Fibroblast of skin of scalp (primary cell): ENCODE results near the gene ELP5.
"Not testable (repeated sequence)": the region's sequence is repeated elsewhere in the genome, so short reads cannot be mapped to it uniquely, and the experiment has no call there.

Experiments
- DNase-seq: peaks from one replicate; pipeline ENCODE4 v3.0.0-alpha.2; 2013

Gene ELP5

DNA sequence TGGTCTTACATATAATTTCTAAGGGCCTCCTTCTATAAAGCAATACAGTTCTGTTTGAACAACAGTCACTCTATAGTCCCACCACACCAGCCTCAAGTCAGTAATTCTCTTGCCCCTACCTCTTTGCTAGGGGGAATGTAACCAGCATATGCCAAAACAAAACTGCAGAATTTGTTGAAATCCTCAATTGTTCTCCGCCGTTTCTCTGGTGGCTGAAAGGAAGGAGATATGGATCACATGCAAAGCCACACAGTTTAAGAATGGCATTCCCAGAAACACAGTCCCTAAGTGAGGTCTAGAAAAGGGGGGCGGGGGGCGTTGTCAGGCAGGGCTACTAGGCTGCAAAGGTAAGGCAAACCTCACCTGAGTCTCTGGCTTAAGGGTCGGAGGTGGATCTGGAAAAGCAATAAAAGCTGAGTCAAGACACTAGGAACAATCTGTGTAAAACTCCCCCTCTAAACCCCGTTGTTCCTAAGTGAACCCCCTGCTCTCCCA is 14.7 kb upstream of the ELP5 start:
- DNase-seq: no peak

DNA sequence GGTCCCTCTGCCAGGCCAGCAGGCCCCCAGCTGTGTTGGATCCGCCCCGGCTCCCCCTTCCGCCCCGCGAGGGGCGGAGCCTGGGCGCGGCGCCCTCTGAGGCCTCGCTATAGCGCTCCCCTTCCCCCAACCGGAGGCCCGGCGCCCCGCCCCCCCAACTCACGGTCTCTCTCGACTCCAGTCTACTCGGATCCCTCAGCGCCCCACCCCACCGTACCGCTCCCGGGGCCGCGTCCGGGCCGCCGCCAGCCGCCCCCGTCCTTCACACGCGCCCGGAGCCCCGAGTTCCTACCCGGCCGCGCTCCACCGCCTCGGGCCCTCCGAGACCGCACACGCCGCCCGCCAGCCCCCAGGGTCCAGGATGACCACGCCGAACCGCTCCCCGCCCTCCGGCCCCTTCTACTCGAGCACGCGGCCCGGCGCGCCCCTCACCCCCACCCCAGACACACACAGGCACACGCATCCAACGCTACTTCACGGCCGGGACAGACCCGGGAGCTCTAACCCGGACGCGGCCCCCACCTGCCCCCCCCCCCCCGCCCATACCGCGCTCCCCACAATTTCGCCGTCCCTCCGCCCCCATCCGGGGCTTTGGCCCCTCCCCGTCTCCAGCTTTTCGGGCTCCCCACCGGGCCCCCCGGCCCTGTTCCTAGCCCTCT is 14.1 kb upstream of the ELP5 start:
- peak; percentile 82 for DNase-seq

DNA sequence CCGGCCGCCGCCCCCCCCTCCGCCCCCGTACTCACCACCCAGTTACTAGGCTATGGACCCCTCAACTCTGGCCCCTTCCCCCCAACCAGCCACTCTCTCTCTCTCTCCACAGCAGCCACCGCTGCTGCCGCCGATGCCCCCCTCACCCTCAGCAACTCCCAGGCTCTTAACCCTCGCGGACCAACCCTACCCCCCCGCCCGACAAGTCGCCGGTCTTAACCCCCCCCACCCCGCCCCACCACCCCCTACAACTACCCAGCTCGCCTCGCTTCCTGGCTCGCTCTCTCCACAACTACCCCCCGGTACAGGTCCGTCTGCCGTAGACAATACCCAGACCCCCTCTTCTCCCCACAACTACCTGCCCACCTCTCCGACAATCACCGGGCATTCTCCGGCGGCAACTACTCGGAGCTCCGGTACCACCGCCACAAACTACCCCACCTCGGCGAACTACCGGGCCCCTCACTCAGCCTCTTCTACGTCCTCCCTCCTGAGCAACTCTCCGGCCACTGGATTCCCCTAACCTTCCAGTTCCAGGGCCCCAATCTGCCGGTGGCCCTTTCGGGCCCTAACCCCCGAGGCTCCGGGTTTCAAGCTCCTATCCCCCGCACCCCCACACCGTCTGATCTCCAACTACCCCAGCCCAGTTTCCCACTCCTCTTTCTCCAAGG is 13.5 kb upstream of the ELP5 start:
- DNase-seq: peak; percentile 42

DNA sequence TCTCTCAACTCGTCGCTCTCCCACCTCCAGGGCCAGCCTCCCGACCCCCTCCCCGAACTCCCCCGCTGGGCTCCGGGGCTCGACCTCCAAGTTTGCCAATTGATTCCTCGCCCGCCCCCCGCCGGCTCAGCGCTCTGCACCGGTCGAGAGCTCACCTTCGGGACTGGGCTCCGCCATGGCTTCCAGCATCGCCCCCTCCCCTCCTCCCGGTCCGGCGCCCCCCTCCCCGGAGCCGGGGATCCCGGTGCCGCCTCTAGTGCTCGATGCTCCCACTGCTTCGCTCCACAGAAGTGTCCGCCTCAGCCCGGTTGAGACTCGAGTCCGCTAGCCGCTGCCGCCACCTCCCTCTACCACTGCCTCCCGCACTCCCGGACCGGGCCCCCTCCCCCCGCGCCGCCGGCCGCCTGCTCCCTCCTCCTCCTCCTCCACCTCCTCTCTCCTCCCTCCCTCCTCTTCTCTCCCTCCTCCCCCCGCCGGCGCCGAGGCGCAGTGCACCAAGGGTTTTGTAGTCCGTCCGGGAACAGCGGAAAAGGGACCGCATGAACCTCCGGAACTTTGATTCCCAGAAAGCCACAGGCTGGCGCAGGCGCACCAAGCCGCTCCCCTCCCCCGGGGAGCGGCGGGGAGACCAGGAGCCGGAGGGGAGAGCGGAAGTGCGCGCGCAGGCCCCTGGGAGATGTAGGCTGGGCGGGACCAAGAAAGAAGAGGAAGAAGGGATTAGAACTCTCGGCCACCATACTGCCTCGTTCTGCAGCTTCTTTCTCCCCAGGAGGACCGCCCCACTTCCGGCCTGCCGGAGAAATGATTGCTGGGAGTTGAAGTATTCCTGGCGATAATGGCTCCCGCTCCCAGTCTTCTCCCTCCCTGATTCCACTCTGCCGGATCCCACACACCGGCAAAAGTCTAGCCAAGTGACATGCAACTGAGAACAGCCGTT is 12.7 kb upstream of the ELP5 start, which contains the start of gene PHF23:
Gene PHF23, minus strand, starts transcription at position 367 of the 937 bp plus-strand sequence. Its CDS starts 178 bp downstream, at position 189.
- DNase-seq: peak; percentile 100

DNA sequence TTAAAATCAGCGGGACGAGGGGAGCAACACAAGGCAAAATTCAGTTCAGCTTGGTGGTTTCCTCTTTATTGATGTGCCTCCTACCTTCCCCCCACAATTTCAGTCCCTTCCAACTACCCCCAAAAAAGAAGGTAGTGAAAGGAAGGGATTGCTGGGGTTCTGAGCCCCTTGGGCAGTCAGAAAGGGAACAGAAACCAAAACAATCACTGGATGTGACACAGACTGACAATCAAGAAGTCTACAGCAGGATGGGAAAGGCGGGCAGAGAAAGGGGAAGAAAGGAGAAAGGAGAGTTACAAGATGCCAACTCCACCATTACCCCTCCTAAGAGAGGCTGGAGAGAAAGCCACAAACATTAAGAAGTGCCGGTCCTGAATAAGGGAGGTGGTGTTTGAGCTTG is 11.6 kb upstream of the ELP5 start:
- DNase-seq: no peak

DNA sequence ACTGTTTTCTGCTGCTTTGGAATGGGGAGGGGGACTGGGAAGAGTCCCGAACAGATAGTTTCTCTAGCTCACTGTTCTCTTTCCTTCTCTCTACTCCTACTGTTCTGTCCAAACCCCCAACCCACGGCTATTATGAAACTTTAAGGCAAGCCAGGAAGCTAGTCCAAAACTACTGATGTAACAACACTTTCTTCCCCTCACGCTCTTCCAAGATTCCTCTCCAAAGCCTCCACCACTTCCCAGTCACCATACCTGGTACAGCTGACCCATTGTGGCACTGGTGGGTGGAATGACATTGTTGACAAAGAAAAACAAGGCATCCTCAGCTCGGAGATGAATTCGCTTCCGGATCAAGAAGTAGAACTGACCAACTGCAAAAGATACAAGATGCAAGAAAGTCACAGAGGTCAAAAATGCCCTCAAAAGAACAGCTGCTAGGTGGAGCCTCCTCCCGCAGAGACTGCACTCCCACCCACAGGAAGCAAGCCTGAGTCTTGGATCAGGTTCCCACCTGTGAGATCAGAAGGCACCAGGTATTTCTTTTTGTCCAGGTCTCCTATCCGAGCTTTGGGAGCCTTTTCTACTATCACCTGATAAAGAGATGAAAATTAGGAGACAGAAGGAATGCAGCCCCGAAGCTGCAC is 10.8 kb upstream of the ELP5 start:
- no peak for DNase-seq

DNA sequence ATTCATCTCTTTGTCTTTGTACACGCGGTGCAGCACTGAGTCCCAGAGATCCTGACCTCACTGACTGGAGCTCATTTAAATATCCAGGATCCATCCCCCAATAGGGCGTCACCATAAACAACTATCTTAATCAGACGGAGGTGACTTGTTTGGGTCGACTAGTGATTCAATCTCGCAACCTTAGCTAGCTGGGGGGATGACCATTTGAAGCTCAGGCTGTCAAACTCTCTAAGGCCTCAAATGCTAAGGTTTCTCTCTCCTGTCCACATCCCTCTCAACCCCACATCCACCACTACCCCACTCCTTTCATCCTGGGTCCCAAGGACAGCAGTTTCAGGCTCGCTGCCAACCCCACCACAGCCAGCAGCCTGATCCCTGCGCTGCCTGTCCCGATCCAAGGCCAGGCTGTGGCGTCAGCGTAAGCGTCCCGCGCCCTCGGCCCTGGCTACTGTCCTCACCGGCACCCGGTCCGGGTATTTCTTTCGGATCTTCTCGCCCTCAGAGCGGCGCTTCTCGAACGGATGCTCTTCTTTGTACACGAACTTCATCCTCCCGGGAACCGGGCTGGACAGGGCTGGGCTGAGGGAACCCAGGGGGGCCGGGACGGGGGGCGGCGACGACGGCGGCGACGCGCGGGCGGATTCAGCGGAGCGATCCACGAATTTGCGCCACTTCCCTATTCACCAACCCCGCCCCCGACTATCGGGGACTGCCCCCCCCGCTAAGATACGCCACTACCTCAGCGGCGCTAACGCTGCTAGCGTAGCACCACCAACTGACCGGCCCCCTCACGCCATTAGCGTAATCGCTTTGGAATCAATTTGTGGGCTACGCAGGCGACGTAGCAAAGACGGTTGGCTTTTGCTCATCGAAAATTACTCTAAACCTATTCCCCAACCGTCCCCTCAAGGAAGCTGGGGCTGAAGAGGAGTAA is 10.0 kb upstream of the ELP5 start, which contains the start of gene GABARAP:
Gene GABARAP, minus strand, starts transcription at position 667 of the 934 bp plus-strand sequence. Its CDS starts 119 bp downstream, at position 548.
- DNase-seq: peak; percentile 94

DNA sequence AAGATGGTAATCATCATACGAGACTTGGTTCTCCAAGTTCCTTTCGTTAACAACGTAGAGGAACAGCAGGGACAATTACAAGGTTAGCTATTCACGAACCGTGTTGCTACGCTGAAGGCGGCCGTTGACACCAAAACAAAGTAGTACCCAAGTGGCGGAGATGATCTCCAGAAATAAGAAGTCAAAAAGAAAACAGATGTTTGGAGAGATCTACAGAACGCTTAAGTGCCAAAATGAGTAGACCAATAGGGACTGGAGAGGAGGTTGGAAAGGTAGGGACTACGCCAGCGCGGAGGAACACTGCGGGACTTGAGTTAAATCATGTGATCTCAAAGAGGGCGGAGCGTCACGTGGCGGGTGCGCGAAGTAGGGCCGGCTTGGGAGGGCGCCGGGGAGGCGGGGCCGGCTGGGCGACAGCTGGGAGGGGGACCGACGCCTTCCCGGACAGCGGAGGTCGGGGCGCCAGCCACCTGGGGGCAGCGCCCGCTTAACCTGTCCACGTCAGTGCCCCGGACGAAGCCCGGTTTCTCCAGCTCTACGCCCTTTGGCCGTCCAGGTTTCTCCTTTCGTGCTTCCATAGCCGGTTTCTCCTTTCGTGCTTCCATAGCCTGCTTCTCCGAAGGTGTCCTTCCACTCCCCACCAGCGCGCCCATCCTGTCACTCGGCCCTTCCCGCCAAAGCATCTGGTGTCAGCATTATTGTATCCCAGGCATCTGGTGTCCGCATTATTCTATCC is 9.1 kb upstream of the ELP5 start:
- peak; percentile 97 for DNase-seq

DNA sequence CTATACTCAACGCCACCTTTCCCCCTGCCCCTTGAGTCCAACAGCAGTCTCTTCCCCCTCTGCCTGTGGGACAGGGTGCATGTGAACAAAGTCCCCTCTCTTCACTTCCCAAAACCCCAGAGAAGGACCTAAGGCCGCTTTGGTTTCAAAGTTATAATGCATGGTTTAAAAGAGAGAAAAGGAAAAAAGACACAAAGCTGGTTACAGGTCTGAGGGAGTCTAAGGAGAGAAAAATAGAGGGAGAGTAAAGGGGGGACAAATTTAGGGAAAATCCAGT is 8.6 kb upstream of the ELP5 start:
- no peak for DNase-seq

DNA sequence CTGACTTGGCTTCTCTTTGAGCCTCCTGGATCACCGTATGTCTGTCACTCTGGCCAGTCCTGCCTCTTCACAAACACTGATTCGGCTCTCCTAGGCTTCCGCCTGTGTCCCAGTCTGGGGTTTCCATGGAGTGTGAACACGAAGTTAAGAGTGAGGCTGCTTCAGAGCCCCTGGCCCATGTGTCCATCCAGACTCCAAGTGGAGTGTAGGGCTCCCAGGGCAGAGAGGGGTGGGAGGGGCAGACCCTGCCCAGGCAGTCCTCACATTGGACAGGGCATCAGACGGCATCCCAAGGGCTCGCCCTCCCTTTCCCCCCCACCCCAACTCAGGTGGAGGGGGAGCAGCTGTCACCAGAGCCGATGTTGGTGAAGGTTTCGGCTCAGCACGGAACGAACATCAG is 8.2 kb upstream of the ELP5 start:
- not testable (repeated sequence) for DNase-seq

DNA sequence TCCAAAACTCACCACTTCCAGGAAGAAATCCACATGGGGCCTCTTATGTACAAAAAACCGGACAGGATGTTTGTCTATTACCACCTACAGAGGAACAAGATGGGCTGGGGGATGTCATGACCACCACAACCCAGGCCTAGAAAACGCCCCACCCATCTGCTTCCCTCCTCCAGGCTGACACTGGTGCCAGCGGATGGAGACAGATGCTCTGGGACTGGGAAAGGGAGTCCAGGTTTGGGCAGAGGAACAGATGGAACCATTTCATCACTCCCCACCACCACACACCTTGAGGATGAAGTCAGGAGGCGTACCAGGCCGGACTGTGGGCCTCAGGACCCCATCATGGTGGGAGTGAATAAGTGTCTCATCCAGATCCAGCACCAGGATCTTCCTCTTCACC is 5.2 kb upstream of the ELP5 start:
- DNase-seq: no peak

DNA sequence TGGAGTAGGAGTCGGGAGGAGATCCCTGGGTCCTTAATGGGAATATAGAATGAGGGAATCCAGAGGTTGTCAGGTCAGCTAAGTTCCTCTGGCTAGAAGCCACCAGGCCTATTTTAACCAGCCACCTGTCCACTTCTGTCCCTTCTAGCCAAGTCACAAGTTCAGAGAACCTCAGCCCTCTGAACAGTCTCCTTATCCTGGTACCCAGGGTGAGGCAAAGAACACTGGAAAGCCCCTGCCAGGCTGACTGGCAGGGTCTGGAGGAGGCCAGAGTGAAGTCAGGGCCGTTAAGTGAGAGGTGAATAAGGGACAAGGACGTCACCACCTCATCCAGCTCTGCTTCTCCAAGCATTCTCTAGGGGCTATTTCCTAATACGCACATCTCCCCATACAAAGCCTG is 3.2 kb upstream of the ELP5 start:
- DNase-seq: no peak

DNA sequence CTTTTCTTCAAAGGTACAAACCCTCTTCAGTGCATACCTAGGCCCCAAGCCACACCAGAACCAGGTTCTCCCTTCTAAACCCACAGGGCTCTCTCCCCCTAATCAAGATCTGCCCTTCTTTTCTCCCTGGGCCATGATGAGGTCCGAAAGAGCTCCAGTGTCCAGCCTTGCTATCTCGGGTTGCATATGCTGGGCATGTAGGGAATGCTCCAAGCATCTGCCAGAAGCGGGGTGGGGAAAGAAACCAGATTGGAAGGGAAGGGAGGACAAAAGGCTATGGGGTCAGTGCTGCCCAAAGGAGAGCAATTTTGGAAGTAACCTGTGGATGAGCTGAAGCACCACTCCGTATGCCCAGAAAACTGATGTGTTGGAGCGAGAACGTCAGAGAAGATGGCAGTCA is 2.8 kb upstream of the ELP5 start:
- DNase-seq: no peak

DNA sequence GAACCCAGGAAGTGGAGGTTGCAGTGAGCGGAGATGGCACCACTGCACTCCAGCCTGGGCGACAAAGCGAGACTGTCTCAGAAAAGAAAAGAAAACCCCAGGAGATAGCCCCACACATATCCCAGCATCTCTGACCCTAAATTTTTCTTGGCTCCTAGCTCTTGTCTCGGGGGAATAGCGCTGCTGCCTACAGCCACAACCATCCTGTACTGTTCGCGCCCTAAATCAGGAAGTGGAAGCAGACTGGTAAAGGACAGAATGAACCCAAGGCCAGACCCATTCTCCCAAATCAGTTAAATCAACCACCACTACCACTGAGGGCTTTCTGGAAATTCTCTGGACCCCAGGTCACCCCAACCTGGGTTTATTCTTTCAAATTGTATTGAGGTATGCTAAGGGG is 2.2 kb upstream of the ELP5 start:
- DNase-seq: peak; percentile 22

DNA sequence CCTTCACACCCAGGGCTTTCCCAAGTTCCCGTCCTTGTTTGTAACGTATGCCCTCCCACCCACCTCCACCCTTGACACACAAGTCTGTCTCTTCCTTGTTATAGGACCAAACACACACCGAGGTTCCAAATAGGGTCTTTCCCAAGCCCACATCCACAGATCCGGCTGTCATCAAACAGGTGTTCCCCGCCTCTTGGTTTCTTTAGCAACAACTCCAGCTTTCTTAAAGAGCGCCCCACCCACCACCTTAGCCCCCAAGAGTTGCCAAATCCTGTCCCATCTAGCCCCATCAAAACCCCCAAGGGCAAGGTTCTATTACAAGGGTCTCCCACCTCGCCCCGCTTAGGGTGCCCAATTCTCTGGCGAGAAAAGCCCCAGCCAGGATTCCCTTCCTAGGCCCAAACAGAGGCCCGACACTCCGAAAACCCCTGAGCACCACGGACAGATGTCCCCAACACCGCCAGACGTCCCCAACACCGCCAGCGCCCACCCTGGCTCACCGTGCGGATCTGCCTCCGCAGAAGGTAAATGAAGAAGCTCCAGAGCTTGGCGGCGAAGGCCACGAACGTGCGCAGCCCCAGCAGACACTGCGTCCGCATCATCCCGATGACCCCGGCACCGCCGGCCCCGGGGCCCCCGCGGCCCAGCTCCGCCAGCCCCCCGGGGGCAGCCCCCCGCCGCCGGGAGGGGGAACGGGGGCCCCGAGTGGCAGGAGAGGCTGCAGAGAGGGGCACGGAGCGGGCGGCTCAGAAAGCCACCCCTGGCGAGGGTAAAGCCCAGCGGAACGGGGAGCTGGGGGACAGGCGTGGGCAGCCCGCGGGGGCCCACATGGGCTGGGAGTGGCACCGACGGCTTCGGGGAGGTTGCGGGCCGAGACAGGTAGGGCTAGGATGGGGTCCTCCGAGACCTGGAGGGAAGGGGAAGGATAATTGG is 1.1 kb upstream of the ELP5 start:
- no peak for DNase-seq

DNA sequence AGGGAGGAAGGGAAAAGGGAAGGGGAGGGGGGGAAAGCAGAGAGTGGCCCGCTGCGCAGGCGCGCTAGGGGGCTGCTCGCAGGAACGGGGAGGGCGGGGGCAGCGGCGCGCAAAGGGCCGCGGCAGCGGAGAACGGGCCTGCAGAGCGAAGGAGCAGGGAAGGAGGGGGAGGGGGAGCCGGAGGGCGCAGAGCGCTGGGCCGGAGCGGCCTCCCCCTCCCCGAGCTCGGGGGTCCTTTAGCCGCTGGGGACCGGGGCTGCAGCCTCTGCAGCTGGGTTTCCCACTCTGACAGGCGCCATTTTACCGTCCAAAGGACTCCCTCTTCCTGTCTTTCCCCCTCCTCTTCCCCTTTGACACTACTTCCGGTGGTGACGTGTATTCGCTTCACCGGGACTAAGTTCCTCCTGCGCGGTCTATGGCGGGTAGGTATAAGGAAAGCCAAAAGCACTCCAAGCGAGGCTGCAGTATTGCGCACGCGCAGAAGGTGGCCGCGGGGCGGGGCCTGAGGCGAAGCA is 297 bp upstream of the ELP5 start, which contains the start of gene CTDNEP1:
Gene CTDNEP1, minus strand, starts transcription at position 74 of the 515 bp plus-strand sequence. CDS start 438 bp downstream, outside the sequence.
- DNase-seq: peak; percentile 100

DNA sequence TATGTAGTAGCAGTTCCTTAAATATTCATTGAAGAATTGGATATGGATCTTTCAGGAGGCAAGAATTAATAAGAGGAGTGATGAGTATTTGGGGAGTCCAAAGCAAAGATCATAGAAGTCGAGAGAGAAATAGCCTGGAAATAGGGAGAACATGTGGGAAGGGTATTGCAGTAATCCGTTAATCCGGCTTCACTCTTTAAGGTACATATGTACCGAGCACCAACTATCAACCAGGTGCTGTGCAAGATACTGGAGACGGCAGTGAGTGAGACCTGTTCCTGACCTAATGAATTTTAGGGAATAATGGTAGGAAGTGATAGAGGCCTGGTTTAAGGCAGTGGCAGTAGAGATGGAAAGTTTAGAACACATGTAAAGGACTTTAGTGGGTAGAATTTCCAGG is 1.1 kb downstream of the ELP5 start:
- DNase-seq: no peak

DNA sequence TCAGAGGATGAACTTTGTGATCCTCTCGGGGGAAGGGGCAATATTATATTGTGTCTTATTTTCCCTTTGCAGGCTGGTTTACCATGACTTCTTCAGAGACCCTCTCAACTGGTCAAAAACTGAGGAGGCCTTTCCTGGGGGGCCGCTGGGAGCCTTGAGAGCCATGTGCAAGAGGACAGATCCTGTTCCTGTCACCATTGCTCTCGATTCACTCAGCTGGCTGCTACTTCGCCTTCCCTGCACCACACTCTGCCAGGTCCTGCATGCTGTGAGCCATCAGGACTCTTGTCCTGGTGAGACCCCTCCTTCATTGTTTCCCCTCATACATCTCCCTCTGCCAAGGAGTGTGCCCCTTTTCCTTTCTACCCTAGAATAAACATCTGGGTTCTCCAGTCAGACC is 2.5 kb downstream of the ELP5 start:
- no peak for DNase-seq

DNA sequence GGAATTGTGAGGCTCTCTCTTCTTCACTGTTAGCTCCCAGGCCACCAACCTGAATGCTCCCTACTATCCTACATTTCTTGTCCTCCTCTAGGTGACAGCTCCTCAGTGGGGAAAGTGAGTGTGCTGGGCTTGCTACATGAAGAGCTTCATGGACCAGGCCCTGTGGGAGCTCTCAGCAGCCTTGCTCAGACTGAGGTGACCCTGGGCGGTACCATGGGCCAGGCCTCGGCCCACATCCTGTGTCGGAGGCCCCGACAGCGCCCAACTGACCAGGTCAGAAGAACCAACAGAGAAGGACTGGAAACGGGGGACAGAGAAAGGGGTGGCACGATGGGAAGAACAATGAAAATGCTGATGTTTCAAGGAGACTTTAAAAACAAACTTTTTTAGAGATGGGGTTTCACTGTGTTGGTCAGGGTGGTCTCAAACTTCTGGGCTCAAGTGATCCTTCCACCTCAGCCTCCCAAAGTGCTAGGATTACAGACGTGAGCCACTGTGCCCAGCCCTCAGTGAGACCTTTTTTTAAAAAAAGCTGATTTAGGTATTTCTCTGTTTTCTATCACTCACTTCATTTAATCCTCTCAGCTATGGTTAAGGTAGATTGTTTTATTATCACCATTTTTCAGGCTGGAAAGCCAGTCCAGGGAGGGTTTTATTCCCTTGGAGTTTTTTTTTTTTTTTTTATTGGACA is 4.9 kb downstream of the ELP5 start:
- no peak for DNase-seq
